NCI-H2171 (cell line): ENCODE measurements around the gene SULT1A3.
A peak's percentile ranks its signal among the peaks of the same experiment; 100 is the strongest.
"Not testable (repeated sequence)": the region's sequence is repeated elsewhere in the genome, so short reads cannot be mapped to it uniquely, and the experiment has no call there.

Source experiments
- DNase-seq: peaks from one replicate; lab custom pipeline; 2025; lab: John Stamatoyannopoulos, UW

The SULT1A3 gene

GRCh38 chr16:30199049-30199448 lies at the start of gene SULT1A3:
Gene SULT1A3, plus strand, starts transcription at chr16:30199255. Its CDS starts 1,474 bp downstream, at chr16:30200729.
- not testable (repeated sequence) for DNase-seq

GRCh38 chr16:30151091-30151490 lies 48.0 kb upstream of the SULT1A3 start:
- no peak for DNase-seq

- DNase-seq: no peak
Observed at GRCh38 chr16:30152517-30152916, 46.5 kb upstream of the SULT1A3 start.

- DNase-seq: no peak
Observed at GRCh38 chr16:30155188-30155587, 43.9 kb upstream of the SULT1A3 start.

GRCh38 chr16:30157214-30157613 lies 41.8 kb upstream of the SULT1A3 start:
- no peak for DNase-seq

GRCh38 chr16:30163538-30163937 lies 35.5 kb upstream of the SULT1A3 start:
- no peak for DNase-seq

GRCh38 chr16:30166202-30166902 lies 32.7 kb upstream of the SULT1A3 start:
- DNase-seq: no peak

GRCh38 chr16:30168746-30169145 lies 30.3 kb upstream of the SULT1A3 start:
- DNase-seq: not testable (repeated sequence)

- DNase-seq: not testable (repeated sequence)
Observed at GRCh38 chr16:30169416-30169815, 29.6 kb upstream of the SULT1A3 start.

GRCh38 chr16:30170145-30170544 lies 28.9 kb upstream of the SULT1A3 start:
- not testable (repeated sequence) for DNase-seq

- no peak for DNase-seq
Observed at GRCh38 chr16:30173054-30173453, 26.0 kb upstream of the SULT1A3 start.

GRCh38 chr16:30176876-30177275 lies 22.2 kb upstream of the SULT1A3 start:
- DNase-seq: not testable (repeated sequence)

GRCh38 chr16:30179195-30179594 lies 19.9 kb upstream of the SULT1A3 start:
- DNase-seq: no peak

GRCh38 chr16:30179931-30180330 lies 19.1 kb upstream of the SULT1A3 start:
- no peak for DNase-seq

GRCh38 chr16:30180741-30181140 lies 18.3 kb upstream of the SULT1A3 start:
- no peak for DNase-seq

GRCh38 chr16:30183233-30184095 lies 15.6 kb upstream of the SULT1A3 start, which contains the start of gene CORO1A:
Gene CORO1A, plus strand, starts transcription at chr16:30183602. Its CDS starts 1,608 bp downstream, at chr16:30185210.
- peak; percentile 76 for DNase-seq

GRCh38 chr16:30184096-30184890 lies 14.8 kb upstream of the SULT1A3 start:
- DNase-seq: peak; percentile 9

GRCh38 chr16:30184891-30185682 lies 14.0 kb upstream of the SULT1A3 start:
- no peak for DNase-seq

- no peak for DNase-seq
Observed at GRCh38 chr16:30185683-30186421, 13.2 kb upstream of the SULT1A3 start.

- DNase-seq: no peak
Observed at GRCh38 chr16:30186444-30186781, 12.6 kb upstream of the SULT1A3 start.
